OCI-LY1 (cell line): ENCODE measurements around the gene HSF2BP.
"Not testable (repeated sequence)": the region's sequence is repeated elsewhere in the genome, so short reads cannot be mapped to it uniquely, and the experiment has no call there.

Source experiments
- H2AFZ ChIP-seq: fragments of 200-600 bp; sonication (generic), shearing (Covaris generic); 2 replicates; pipeline ENCODE4 v1.6.0; 2014; ENCODE audit warnings: antibody characterized with exemption, mild to moderate bottlenecking, low read length
- H3F3A ChIP-seq: fragments of 200-600 bp; sonication (generic), shearing (Covaris generic); 2 replicates; pipeline ENCODE4 v1.6.0; 2014; ENCODE audit warnings: mild to moderate bottlenecking, antibody characterized with exemption, low read length, moderate library complexity; ENCODE audit not compliant: insufficient read depth
- H3K27ac ChIP-seq: fragments of 200-600 bp; sonication (generic); 2 replicates; pipeline ENCODE4 v1.5.1; 2014; ENCODE audit warnings: low read length, mixed run types, mild to moderate bottlenecking, low read depth; ENCODE audit not compliant: poor library complexity, severe bottlenecking
- H3K27me3 ChIP-seq: fragments of 200-600 bp; sonication (generic); 2 replicates; pipeline ENCODE4 v1.6.0; 2014; ENCODE audit warnings: antibody characterized with exemption, mild to moderate bottlenecking, low read length, moderate library complexity; ENCODE audit not compliant: insufficient read depth
- H3K36me3 ChIP-seq: fragments of 200-600 bp; sonication (generic); 2 replicates; pipeline ENCODE4 v1.6.1; 2014; ENCODE audit warnings: mild to moderate bottlenecking, antibody characterized with exemption, low read length, moderate library complexity, mixed read lengths; ENCODE audit not compliant: insufficient read depth
- H3K4me1 ChIP-seq: fragments of 200-600 bp; sonication (generic); 2 replicates; pipeline ENCODE4 v1.5.1; 2014; ENCODE audit warnings: mild to moderate bottlenecking, low read length, moderate library complexity; ENCODE audit not compliant: insufficient read depth, severe bottlenecking
- H3K4me2 ChIP-seq: fragments of 200-600 bp; sonication (generic), shearing (Covaris generic); 2 replicates; pipeline ENCODE4 v1.6.1; 2014; ENCODE audit warnings: low read length
- H3K4me3 ChIP-seq: fragments of 200-600 bp; sonication (generic); 2 replicates; pipeline ENCODE4 v1.5.1; 2014; ENCODE audit warnings: low read length, low read depth, mild to moderate bottlenecking, mixed read lengths; ENCODE audit not compliant: poor library complexity, severe bottlenecking
- H3K79me2 ChIP-seq: fragments of 200-600 bp; shearing (Covaris generic); 2 replicates; pipeline ENCODE4 v1.6.1; 2016; ENCODE audit warnings: mixed run types, low read length, mixed read lengths; ENCODE audit not compliant: insufficient read depth
- H3K9ac ChIP-seq: fragments of 200-600 bp; sonication (generic), shearing (Covaris generic); 2 replicates; pipeline ENCODE4 v1.6.1; 2014; ENCODE audit warnings: mild to moderate bottlenecking, low read length, mixed read lengths
- H3K9me2 ChIP-seq: fragments of 200-600 bp; sonication (generic), shearing (Covaris generic); 2 replicates; pipeline ENCODE4 v1.6.1; 2014; ENCODE audit warnings: low read depth, mild to moderate bottlenecking, low read length, mixed read lengths
- H3K9me3 ChIP-seq: fragments of 200-600 bp; shearing (Covaris generic); 2 replicates; pipeline ENCODE4 v1.6.1; 2014; ENCODE audit warnings: low read length, mixed read lengths
- H4K20me1 ChIP-seq: fragments of 200-600 bp; sonication (generic), shearing (Covaris generic); 2 replicates; pipeline ENCODE4 v1.6.0; 2016; ENCODE audit warnings: mild to moderate bottlenecking, low read length; ENCODE audit not compliant: insufficient read depth
- CTCF ChIP-seq: fragments of 200-600 bp; sonication (generic), shearing (Covaris generic); IDR thresholded peaks from 2 replicates; pipeline ENCODE4 v1.5.1; 2017; ENCODE audit warnings: mild to moderate bottlenecking, antibody characterized with exemption, low read length, moderate library complexity, mixed read lengths
- EZH2 ChIP-seq: fragments of 200-600 bp; sonication (generic), shearing (Covaris generic); IDR thresholded peaks from 2 replicates; pipeline ENCODE4 v1.8.0; 2017; ENCODE audit warnings: borderline replicate concordance, mixed run types, mild to moderate bottlenecking, antibody characterized with exemption, low read length, moderate library complexity, mixed read lengths

Gene HSF2BP

GRCh38 chr21:43681650-43682049 lies 22.4 kb upstream of the HSF2BP start:
- no peak overlapping the region for H3K27ac ChIP-seq
- H3K4me2 ChIP-seq = no peak overlapping the region
- no peak overlapping the region for H2AFZ ChIP-seq
- TF ChIP-seq CTCF = no peak
- TF ChIP-seq EZH2 = no peak
- no peak overlapping the region for H3K9ac ChIP-seq
- H3K9me2 ChIP-seq = no peaks in the 10 kb centered on the region
- H3K4me3 ChIP-seq = no peak overlapping the region
- no peaks in the 10 kb centered on the region for H3K4me1 ChIP-seq
- H3K79me2 ChIP-seq = no peaks in the 10 kb centered on the region
- no peaks in the 10 kb centered on the region for H3F3A ChIP-seq
- no peaks in the 10 kb centered on the region for H3K27me3 ChIP-seq
- H3K36me3 ChIP-seq = peaks cover 92% of the 10 kb centered on the region
- H4K20me1 ChIP-seq = no peaks in the 10 kb centered on the region
- no peaks in the 10 kb centered on the region for H3K9me3 ChIP-seq

- not testable (repeated sequence) for H3K27ac ChIP-seq, H3K4me2 ChIP-seq, H3F3A ChIP-seq, H3K4me1 ChIP-seq, H4K20me1 ChIP-seq, H3K9me2 ChIP-seq, H2AFZ ChIP-seq, H3K4me3 ChIP-seq, H3K79me2 ChIP-seq, H3K9ac ChIP-seq, H3K9me3 ChIP-seq, H3K27me3 ChIP-seq
- peaks cover 91% of the 10 kb centered on the region for H3K36me3 ChIP-seq
These were observed 21.1 kb upstream of the HSF2BP start for GRCh38 chr21:43680421-43680820.

GRCh38 chr21:43679951-43680350 lies 20.7 kb upstream of the HSF2BP start:
- no peak overlapping the region for H3K9ac ChIP-seq
- H3K4me1 ChIP-seq = no peaks in the 10 kb centered on the region
- H4K20me1 ChIP-seq = no peaks in the 10 kb centered on the region
- no peak overlapping the region for H3K4me3 ChIP-seq
- H3K4me2 ChIP-seq = no peak overlapping the region
- H3F3A ChIP-seq = no peaks in the 10 kb centered on the region
- no peaks in the 10 kb centered on the region for H3K79me2 ChIP-seq
- no peaks in the 10 kb centered on the region for H3K9me2 ChIP-seq
- H3K27me3 ChIP-seq = no peaks in the 10 kb centered on the region
- no peak overlapping the region for H2AFZ ChIP-seq
- no peaks in the 10 kb centered on the region for H3K9me3 ChIP-seq
- peaks cover 91% of the 10 kb centered on the region for H3K36me3 ChIP-seq
- TF ChIP-seq CTCF (no peak), EZH2 (no peak)
- H3K27ac ChIP-seq = no peak overlapping the region

- no peak overlapping the region for H3K27ac ChIP-seq
- no peak for TF ChIP-seq EZH2
- TF ChIP-seq CTCF = no peak
- H2AFZ ChIP-seq = no peak overlapping the region
- peaks cover 89% of the 10 kb centered on the region for H3K36me3 ChIP-seq
- no peaks in the 10 kb centered on the region for H4K20me1 ChIP-seq
- no peak overlapping the region for H3K4me2 ChIP-seq
- H3F3A ChIP-seq = no peaks in the 10 kb centered on the region
- no peaks in the 10 kb centered on the region for H3K79me2 ChIP-seq
- no peaks in the 10 kb centered on the region for H3K27me3 ChIP-seq
- H3K9me2 ChIP-seq = no peaks in the 10 kb centered on the region
- no peaks in the 10 kb centered on the region for H3K4me1 ChIP-seq
- no peak overlapping the region for H3K9ac ChIP-seq
- no peak overlapping the region for H3K4me3 ChIP-seq
- H3K9me3 ChIP-seq = no peaks in the 10 kb centered on the region
These were observed 17.1 kb upstream of the HSF2BP start for GRCh38 chr21:43676391-43676790.
